ENCODE data around the gene ABCG1. TPM values are rescaled to one million over a fixed set of nuclear protein-coding genes. Genes with fewer than 3 reads are reported as not detected.

Gene ABCG1
- total and polyA plus RNA-seq, 2 donors (not counting 3 experiments of a cell fraction or from before 2014, with no cell fraction given), result 6.7 to 19.6 TPM

- POLR2A ChIA-PET, result no interaction called here
- no peak overlapping the region for H3K4me3 ChIP-seq (replicated peaks in 1 of 3; ENCODE audit: insufficient read depth in 1 of 3, low read depth in 1 of 3, low read length in 3 of 3)
- no peaks in the 10 kb centered on the region for H3K27me3 ChIP-seq (ENCODE audit: control insufficient read depth in 2 of 2, insufficient read depth in 2 of 2, low read length in 2 of 2)
- H3K9me3 ChIP-seq (replicated peaks; ENCODE audit: control insufficient read depth, insufficient read depth, low read length), result no peaks in the 10 kb centered on the region
- intact Hi-C loops (cut with micrococcal nuclease) (no loop called here), dilution Hi-C loops (cut with MboI; ENCODE audit: extremely low pct_ligation_motif_present, low sequenced_read_pairs) (no loop called here)
- no peaks in the 10 kb centered on the region for H3K79me2 ChIP-seq (ENCODE audit: control insufficient read depth, insufficient read depth, low read length)
- H3K27ac ChIP-seq (ENCODE audit: insufficient read depth, low read depth, low read length), result no peak overlapping the region
- no peak for DNase-seq (ENCODE audit: low read depth, low spot score)
- peaks cover 12% of the 10 kb centered on the region for H3K4me1 ChIP-seq (ENCODE audit: control insufficient read depth, extremely low read depth, insufficient read depth, low read length)
- CTCF ChIA-PET, result interaction anchor here (1.1 to 2.2 kb wide), 7 partner anchors 20 to 133 kb away, joined by 3 to 14 read pairs (median 5); no protein-coding TSS in a partner anchor
- H2AFZ ChIP-seq (ENCODE audit: low read depth, low read length), result no peak overlapping the region
- H3K4me2 ChIP-seq (ENCODE audit: insufficient read depth, low read length), result no peak overlapping the region
- no peaks in the 10 kb centered on the region for H3K36me3 ChIP-seq (ENCODE audit: control insufficient read depth in 2 of 2, extremely low read depth in 1 of 2, insufficient read depth in 2 of 2, low read length in 2 of 2)
- no peaks in the 10 kb centered on the region for H4K20me1 ChIP-seq (replicated peaks; ENCODE audit: control insufficient read depth, extremely low read depth, insufficient read depth, low read length)
- no peak for FAIRE-seq
- no peak for TF ChIP-seq JUN (IDR thresholded peaks at IDR 0.05; ENCODE audit: borderline replicate concordance, insufficient read depth, insufficient read length, low read depth)
- no peak for TF ChIP-seq MAX (IDR thresholded peaks at IDR 0.05; ENCODE audit: insufficient read depth, insufficient read length)
- no peak for TF ChIP-seq POLR2AphosphoS5 (IDR thresholded peaks at IDR 0.05; ENCODE audit: insufficient read depth, low read depth, low read length)
- TF ChIP-seq GATA2 (IDR thresholded peaks at IDR 0.05; ENCODE audit: insufficient read depth, insufficient read length, low read depth, low read length), result no peak
- no peak for TF ChIP-seq EZH2 (IDR thresholded peaks at IDR 0.05; ENCODE audit: borderline replicate concordance, low read depth, low read length, severe bottlenecking)
- no peak for TF ChIP-seq FOS (IDR thresholded peaks at IDR 0.05; ENCODE audit: borderline replicate concordance, insufficient read depth, low read length)
- TF ChIP-seq CTCF (IDR thresholded peaks at IDR 0.05; ENCODE audit: extremely low read depth in 1 of 2, insufficient read depth in 1 of 2, low read depth in 1 of 2, low read length in 2 of 2), result no peak
- no peak for TF ChIP-seq MYC (IDR thresholded peaks at IDR 0.05; ENCODE audit: low read depth, low read length)
- TF ChIP-seq POLR2A (IDR thresholded peaks at IDR 0.05; ENCODE audit: low read depth, low read length), result no peak
- no TSS peak for BruUV-seq (replicated peaks)
- no peak overlapping the region for H3K9ac ChIP-seq (replicated peaks; ENCODE audit: extremely low read depth, insufficient read depth, low read length)
- no peaks in the 10 kb centered on the region for H3K9me1 ChIP-seq (replicated peaks; ENCODE audit: control insufficient read depth, extremely low read depth, insufficient read depth, low read length)
These were observed 59.7 kb downstream of the ABCG1 start for GRCh38 chr21:42278451-42279149.

Measured in endothelial cell of umbilical vein (primary cell).